ENCODE measurements around the gene FBXO45.
"Not testable (repeated sequence)": the region's sequence is repeated elsewhere in the genome, so short reads cannot be mapped to it uniquely, and the experiment has no call there.

FBXO45 gene

DNA sequence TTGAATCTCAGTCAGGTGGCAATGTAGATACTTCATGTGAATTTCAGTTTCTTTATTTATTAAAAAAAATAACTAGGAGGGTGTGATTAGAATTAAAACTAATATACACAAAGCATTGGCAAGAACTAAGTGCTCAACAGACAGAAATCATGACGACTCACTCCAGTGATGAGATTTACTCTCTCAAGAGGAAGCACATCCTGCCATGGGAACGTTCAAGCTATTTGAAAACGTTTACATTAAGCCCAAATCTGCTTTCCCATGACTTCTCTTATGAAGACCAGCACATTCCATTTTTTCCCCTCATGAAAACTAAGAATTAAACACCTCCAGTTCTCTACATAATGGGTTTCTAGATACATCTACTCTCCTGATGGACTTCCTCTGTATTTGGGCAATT is 8.6 kb upstream of the FBXO45 start:
- TF ChIP-seq, protein P1, sequence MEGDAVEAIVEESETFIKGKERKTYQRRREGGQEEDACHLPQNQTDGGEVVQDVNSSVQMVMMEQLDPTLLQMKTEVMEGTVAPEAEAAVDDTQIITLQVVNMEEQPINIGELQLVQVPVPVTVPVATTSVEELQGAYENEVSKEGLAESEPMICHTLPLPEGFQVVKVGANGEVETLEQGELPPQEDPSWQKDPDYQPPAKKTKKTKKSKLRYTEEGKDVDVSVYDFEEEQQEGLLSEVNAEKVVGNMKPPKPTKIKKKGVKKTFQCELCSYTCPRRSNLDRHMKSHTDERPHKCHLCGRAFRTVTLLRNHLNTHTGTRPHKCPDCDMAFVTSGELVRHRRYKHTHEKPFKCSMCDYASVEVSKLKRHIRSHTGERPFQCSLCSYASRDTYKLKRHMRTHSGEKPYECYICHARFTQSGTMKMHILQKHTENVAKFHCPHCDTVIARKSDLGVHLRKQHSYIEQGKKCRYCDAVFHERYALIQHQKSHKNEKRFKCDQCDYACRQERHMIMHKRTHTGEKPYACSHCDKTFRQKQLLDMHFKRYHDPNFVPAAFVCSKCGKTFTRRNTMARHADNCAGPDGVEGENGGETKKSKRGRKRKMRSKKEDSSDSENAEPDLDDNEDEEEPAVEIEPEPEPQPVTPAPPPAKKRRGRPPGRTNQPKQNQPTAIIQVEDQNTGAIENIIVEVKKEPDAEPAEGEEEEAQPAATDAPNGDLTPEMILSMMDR (conservative IDR thresholded peaks at IDR 0.05), result no peak
- H3K27ac ChIP-seq, result no peak overlapping the region

DNA sequence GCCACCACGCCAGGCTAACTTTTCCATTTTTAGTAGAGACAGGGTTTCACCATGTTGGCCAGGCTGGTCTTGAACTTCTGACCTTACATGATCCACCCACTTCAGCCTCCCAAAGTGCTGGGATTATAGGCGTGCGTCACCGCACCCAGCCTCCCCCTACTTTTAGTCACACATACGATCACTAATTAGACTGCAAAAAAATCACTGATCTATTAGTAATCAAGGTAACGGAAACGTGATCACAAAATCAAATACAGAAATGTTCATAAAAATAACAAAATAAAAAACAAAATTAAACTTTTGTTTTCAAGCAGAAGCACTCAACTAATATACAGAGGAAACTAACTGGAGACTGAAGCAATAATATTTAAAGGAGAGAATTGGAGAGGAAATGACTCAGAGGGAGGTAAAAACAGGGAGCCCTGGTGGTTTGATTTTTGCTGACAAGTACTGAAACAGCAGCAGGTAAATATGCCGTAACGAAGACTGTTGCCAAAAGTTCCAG is 4.7 kb upstream of the FBXO45 start:
- TF ChIP-seq, protein P1 (conservative IDR thresholded peaks at IDR 0.05), result no peak

DNA sequence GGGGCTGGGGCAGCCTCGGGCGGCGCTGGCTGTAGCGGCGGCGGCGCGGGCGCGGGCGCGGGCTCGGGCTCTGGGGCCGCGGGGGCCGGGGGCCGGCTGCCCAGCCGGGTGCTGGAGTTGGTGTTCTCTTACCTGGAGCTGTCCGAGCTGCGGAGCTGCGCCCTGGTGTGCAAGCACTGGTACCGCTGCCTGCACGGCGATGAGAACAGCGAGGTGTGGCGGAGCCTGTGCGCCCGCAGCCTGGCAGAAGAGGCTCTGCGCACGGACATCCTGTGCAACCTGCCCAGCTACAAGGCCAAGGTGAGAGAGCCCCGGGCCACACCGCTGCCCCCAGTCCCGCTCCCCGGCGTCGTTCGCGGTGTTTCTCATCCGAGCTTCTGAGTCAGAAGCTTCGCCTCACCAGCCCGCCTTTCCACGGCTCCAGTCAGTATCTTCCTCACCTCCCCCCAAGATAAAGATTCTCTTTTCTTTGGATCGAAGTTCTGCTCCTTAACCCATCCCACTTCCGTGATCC is 600 bp downstream of the FBXO45 start:
- peak overlapping the region; percentile 80 for H3K27ac ChIP-seq
- TF ChIP-seq, protein P1 (conservative IDR thresholded peaks at IDR 0.05), result no peak

More for the DNA sequence above, 4.7 kb upstream of the FBXO45 start:
- no peak overlapping the region for H3K27ac ChIP-seq

DNA sequence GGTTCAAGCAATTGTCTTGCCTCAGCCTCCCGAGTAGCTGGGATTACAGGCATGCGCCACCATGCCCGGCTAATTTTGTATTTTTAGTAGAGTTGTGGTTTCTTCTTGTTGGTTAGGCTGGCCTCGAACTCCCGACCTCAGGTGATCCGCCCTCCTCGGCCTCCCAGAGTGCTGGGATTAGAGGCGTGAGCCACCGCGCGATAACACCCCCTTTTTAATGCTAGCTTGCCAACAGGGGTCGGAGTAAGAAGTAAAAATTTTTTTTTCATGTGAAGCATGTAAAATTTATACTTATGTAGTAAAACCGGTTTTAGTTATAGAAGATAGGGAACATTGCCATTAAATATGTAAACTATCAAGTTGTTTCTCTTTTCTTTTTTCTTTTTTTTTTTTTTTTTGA is 1.9 kb downstream of the FBXO45 start:
- H3K27ac ChIP-seq, result peak overlapping the region; percentile 80

DNA sequence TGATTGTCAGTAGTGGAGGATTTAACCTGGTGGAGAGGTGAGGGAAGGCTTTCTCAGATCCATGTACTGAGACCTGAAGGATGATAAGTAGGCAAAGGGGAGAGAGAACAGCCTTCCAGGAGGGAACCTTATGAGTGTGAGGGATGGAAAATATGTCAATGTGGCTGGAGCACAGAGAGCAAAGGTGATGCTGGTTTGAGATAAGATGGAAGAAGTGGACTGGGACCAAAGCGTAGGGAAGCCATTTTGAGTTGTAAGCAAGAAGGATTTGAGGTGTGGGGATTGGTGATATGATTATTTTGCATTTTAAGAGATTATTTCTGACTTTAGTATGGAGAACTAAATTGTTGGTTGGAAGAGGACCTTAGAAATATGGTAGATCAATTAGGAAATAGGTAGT is 3.9 kb downstream of the FBXO45 start:
- TF ChIP-seq, protein P1 (conservative IDR thresholded peaks at IDR 0.05), result no peak
- no peak overlapping the region for H3K27ac ChIP-seq

DNA sequence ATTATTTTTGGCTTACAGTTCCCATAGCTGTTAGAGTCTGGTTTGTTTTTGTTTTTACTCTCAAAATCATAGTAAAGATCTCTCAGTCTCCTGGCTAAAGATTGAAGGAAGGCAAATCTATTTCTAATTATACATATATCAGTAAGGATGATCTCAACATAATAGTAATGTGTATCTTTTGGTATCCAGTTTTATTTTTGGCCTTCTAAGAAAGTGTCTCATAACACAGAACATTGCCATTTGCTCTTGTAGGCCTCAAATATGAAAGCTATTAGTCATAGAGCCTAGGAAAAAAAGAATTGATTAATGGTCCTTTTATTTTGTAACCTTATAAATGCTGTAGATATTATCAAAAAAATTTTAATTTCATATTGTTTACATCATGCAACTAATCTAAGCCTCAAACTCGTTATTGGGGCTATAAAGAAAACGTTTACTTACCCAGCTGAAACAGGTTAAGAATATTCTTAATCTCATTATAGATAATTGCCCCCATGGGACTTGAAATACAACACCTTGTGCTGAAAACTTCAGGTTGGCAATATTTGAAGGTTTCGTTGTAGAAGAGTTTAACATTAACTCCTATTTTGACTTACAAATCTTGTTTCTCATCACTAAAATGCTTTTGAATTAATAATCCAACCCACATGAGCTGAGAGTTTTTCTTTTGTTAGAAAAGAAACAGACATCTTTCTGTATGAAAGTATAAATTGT is 16.7 kb downstream of the FBXO45 start:
- TF ChIP-seq, protein P1 (conservative IDR thresholded peaks at IDR 0.05), result no peak
- H3K27ac ChIP-seq, result no peak overlapping the region

DNA sequence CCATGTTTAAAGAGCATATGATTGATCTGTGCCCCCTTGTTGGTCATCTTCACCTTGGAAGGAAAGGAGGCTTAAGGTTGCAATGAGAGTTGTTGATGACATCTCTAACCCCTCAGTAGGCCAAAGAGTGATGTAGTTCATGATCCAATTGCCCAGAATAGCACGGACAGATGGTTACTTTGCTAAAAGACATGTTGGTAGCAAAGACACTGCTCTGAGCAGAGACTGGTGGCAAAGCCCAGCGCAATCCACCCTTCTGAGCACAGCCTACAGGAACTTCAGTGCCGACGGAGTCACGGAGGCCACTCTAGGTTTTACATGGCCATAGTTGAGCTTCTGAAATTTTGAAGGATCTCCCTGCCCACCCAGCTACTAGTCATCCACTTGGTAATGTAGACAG is 21.8 kb downstream of the FBXO45 start:
- TF ChIP-seq, protein P1 (conservative IDR thresholded peaks at IDR 0.05), result no peak
- H3K27ac ChIP-seq, result no peak overlapping the region

DNA sequence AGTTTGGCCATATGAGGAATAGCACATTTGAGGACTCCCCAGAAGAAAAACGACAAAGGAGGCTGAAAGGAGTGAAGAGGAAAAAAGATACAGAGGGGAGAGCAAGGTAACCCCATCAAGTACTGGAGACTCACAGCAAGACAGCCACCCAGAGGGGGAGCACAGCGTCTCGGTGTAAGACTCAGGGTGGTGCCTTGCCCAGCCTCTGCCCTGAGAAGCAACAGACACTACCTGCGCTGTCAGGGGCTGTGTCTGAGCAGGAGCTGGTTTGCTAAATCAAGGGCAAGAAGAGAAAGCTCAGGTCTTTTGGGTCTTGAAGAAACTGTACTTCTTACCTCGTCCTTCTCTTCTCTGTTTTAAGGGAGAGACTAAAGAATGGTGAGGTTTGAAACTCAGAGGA is 27.9 kb downstream of the FBXO45 start:
- TF ChIP-seq, protein P1 (conservative IDR thresholded peaks at IDR 0.05), result no peak
- no peak overlapping the region for H3K27ac ChIP-seq

DNA sequence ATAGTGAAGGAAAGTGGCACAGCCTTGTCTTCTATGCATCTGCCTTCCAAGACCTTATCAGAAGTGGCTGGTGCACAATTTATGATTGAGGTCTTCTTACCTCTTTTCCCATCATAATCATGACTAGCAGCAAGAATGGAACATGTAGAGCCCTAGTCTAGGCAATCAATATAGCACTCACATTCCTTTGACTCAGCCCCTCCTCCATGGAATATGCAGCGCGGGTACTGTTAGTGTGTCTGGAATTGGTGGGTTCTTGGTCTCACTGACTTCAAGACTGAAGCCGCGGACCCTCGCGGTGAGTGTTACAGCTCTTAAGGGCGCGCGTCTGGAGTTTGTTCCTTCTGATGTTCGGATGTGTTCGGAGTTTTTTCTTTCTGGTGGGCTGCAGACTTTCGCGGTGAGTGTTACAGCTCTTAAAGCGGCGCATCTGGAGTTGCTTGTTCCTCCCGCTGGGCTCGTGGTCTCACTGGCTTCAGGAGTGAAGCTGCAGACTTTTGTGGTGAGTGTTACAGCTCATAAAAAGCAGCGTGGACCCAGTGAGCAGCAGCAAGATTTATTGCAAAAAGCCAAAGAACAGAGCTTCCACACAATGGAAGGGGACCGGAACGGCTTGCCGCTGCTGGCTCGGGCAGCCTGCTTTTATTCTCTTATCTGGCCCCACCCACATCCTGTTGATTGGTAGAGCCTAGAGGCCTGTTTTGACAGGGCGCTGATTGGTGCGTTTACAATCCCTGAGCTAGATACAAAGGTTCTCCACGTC is 29.7 kb downstream of the FBXO45 start:
- not testable (repeated sequence) for H3K27ac ChIP-seq
